GOT3 (cell line): Measurements from ENCODE around the gene AKAP5.

Experiments used
- DNase-seq: peaks from one replicate; lab custom pipeline; 2025; ENCODE audit warnings: mixed read lengths; lab: John Stamatoyannopoulos, UW

AKAP5 gene, protein sequence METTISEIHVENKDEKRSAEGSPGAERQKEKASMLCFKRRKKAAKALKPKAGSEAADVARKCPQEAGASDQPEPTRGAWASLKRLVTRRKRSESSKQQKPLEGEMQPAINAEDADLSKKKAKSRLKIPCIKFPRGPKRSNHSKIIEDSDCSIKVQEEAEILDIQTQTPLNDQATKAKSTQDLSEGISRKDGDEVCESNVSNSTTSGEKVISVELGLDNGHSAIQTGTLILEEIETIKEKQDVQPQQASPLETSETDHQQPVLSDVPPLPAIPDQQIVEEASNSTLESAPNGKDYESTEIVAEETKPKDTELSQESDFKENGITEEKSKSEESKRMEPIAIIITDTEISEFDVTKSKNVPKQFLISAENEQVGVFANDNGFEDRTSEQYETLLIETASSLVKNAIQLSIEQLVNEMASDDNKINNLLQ

DNA sequence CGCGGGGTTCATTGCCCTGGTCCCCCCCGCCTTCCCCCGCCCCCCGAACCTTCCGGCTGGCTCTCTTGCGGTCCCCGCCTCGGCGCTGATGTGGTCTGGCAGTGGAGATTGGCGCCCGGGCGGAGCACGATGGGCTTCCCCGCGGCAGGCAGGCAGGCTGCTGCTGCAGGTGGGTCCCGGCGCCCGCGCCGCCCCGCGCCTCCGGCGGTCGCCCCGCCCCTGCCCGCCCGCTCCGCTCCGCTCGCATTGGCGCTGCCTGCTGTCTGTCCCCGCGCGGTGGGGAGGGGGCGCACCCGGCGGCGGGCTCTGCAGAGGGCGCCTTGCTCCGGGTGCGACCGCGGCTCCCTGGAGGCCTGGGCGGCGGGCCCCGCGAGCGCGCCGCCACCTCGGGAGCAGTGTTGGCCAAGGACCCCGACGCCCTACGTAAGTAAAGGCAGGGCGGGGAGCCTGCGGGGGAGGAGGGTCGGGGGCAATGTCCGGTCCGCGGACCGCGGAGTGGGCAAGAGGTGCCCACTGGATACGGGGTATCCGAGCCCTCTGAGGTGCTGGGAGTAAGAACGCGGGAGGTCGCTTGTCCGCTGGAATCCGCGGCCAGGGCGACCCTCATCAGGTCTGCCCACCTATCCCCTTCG, at the start of gene AKAP5:
AKAP5 (plus strand) TSS at position 309 of the 632 bp plus-strand sequence. CDS start 2,896 bp downstream, outside the sequence.
- DNase-seq: no peak

DNA sequence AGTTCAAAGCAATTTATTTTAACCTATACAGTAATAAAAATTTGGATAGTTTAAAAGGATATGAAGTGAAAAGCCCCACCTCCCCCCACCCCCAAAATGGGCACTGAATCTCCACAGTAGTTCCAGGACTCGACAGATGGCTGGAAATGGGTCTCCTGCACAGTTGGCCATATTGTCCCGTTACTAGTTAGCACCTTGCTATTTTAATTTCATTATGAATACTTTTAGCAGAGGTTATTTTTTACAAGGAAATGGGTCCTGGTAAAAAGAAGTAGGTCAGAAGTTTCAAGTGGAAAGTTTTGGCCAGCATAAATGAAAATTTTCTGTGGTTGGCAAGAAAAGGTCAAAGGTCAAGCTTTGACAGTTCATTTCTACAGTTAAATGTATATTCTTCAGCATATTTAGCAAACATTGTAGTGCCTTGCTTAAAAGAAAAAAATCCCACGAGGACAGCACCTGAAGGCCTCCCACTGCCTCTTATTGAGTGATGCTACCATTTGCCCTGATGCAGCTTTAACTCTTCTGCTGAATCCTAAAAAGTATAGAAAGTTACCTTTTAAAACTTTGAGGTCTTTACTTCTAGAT, 48.9 kb upstream of the AKAP5 start:
- DNase-seq: no peak

DNA sequence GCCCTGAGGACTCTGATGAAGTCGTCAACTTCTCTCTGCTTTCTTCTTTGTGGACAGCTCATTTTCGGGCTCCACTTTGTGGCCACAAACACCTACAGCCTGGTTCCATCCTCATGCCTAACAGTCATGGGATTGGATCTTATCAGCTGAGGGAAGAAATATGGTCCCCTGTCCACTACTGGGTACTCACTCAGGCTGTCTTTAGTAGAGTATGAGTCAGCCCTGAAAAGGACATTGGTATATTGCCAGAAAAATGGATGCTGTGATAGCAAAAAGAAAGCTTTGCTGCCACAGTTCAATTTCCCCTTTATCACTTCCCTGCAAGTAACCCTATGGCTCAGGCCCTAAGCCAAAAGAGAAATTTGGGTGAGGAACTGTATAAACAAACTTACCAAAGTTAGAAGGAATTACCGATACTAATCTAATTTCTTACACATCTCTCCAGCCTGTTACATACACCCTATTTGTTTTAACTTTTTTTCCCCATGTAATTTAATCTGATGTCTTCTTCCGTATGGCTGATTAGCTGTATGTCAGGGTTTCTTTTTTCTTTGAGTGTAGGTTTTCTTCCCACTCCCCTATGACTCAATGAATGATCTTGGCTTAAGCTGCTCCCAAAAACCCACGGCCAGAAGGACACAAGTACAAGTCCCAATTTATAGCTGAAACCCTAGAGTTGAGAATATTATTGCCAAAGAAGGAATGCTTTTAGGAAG, 48.1 kb upstream of the AKAP5 start:
- no peak for DNase-seq

DNA sequence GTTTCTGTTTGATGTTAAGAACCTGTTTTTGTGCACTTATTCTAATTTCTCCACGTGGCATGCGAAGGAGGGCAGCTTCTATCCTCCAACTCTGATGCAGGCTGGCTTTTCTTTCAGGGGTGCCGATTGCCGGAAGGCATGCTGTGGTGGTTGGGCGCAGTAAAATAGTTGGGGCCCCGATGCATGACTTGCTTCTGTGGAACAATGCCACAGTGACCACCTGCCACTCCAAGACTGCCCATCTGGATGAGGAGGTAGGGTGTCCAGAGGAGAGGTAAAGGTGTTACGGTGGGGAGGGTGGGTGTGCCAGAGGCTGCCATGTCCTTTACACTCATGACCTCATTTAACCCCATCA, 47.6 kb upstream of the AKAP5 start:
- no peak for DNase-seq

DNA sequence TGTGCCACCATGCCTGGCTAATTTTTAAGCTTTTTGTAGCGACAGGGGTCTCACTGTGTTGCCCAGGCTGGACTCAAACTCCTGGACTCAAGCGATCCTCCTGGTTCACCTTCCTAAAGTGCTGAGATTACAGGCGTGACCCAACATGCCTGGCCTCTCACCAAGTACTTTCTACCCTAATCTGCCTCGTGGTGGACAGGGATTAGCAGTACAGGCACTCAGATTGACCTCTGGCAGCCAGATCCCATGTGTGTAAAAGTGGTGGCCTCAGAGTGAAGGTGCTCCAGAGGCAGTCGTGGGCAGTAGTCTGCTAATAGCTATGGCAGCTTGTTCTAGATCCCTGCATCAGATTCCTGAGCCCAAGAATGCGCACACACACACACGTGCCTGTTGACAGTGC, 46.3 kb upstream of the AKAP5 start:
- no peak for DNase-seq

DNA sequence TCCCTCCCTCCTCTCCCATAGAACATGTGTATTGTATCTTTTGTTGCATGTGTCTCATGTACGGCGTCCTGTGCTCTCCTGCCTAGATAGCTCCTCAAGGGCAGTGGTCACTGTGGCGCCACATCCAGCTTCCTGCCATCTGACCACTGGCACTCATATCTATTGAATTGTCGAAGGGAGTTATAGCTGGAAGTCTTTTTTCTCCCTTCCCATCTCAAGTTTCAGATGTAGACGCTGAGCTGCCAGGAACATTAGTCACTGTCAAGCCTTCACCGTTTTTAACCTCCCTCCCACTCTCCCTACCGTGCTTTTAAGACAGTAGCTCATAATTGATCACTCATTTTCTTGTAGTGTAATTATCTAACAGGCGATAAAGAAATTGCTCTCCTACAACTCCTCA, 44.1 kb upstream of the AKAP5 start:
- no peak for DNase-seq

DNA sequence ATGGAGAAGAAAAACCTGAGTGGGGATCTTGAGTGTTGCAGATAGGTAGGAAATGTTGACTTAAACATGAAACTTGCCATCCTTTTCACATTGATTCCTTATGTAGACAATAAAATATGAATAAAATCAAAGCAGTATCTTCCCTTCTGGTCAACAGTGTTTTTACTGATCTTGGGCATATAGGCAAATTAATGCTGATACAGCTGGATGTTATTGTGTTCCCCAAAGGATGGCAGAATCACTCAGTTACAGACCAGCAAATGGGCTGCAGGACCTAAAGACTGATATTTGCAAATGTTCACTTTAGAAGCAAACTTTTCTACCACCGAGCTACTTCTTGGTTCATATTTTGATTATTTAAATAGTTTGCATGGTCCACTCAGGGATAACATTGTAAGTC, 43.3 kb upstream of the AKAP5 start:
- DNase-seq: no peak

DNA sequence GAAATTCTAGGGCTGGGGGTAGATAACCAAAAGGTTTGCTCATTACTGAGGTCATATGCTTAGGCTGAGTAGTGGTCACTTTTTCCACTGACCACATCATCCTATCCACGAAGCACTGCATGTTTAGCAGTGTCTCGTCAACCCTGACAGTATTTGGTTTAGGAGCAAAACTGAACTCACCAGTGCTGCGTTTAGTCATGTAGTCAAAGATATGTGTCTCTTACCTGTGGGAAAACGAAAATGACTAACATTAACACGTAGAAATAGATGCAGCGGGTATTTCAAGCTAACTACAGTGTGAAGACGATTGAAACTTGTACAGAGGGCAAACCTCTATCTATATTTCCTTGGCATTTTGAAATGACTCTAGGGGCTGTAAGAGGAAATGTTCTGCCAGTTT, 42.5 kb upstream of the AKAP5 start:
- no peak for DNase-seq

DNA sequence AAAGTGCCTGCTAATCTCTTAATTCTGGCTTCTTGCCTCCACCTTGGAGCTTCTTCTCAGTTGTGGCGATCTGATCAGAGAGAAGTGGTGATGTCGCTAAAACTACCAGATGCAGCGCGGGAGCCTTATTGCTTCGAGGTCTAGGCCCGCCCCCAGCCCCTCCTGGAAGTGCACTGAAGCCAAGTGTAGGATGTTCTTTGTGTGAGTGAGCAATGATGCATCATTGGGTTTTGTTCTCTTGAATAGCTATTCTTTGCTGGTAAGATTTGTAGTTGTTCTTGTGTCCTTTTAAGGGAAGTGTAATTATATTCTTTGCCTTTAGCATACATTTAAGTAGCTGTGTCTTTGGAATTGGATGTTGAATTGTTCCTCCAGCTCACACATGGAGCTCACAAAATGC, 41.3 kb upstream of the AKAP5 start:
- no peak for DNase-seq

DNA sequence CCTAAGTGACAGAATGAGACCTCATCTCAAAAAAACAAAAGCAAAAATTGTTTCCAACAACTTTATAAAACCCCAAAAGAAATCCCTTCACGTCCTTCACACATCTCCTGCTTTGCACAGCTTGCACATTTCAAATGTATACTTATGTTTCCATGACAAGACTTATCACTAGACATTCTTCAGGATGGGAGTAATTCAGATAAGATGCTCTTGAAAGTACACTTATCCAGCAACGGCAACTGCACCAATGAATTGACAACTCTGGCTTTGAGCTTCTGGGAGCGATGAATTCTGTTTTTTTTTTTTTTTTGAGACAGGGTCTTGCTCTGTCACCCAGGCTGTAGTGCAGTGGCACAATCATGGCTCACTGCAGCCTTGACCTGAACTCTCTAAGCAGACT, 30.8 kb upstream of the AKAP5 start:
- no peak for DNase-seq

DNA sequence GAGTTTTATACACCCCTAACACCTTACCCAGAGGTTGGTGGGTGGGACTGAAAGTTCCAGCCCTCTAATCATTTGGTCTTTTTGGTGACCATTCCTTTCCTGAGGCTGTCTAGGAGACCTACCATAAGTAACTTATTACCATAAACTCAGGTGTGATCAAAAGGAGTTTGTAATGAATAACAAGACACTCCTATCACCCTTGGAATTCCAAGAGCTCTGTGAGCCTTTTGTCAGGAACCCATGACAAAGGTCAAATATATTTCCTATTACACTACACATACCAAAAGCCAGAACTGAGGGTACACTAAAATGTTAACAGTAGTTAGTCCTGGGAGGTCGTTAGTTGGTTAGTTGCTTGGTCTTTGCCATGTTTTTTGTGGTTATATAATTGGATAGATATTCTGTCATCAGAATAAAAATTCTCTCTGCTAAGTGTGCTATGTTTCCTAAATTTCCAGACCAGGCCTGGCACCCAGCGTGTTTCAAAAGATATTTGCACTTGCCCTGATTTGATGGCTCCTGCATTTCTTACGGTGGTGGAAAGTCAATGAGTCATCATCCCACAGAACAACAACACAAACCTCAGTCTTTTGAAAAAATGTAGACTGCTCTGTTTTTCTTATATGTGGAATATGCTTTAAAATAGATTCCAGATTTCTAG, 27.0 kb upstream of the AKAP5 start:
- DNase-seq: no peak

DNA sequence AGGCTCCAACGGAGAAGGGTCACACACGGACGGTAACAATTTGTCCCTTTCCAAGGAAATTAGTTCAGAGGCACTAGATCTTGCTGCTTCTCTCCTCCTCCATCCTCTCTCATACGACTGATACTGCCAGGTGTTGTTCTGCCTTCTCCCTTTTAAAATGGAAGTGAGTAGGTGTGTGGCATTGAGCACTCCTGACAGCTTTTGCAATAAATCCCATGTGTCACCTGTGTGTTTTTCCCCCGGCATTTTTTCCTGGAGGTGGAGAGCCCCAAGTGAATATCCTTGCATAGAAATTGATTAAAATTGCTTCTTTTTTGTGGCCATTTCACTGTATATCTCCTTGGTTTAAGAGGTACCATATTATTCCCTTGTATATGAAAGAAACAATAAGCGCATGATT, 26.2 kb upstream of the AKAP5 start:
- DNase-seq: no peak

DNA sequence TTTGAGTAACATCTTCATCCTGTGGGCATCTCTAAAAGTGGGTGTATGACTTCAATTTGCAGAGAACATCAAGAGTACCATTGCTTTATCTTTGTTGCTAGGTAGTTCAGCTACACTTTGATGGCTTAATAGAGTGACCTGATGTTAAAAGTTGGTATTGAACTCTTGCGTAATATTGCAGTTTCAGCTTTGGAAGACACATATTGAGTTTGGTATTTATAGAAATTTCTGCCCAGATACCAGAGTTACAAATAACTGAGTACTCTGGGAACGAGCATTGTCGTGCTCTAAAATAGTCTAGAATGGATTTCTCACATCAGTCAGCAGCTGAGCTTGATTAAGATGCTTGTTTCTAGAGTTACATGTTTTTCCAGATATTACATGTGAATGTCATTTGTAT, 24.8 kb upstream of the AKAP5 start:
- DNase-seq: no peak

DNA sequence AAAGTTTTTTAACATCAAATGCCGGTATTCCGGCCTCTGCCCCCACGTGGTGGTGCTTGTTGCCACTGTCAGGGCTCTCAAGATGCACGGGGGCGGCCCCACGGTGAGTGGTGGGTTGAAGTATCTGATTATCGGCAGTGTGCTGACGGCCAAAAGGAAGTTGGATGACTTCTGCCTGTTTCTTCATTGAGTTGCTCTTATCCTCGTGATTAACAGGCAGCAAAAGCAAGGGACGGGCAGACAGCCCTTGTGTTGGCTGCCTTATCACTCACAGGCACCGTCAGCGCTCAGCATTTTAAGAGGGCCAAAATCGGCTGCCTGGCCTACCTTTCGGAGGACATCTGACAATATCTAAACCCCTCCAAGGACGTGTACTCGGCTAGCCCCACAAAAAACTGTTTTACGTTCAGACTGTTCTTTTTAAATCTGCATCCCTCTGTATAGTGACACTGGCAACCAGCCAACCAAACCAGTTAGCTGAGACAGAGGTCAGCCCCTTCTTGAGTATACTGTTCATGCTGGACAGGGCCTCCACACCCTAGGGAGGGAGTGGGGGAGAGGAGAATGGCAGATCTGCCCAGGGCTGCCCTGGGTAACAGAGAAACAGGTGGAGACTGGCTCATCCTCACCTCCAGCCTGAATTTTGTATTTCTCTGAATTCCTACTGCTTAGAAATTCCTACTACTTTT, 22.9 kb upstream of the AKAP5 start:
- no peak for DNase-seq

DNA sequence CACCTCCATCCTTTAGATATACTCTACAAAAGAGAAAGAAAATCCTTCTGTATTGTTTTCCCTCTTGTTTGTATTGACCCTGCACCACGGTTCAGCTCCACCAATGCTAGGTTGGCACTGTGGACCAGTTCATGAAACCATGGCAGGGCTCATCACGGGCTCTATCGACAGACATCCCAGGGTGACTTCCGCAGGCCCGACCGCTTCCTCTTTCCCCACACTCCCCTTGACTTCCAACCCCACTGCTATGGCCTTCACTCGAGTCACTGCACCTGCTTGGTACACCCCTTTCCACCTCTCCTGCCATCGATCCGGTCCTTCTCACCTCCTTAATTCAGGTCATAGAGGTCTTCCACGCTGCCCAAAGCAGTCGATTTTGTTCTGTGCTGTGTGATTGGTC, 21.2 kb upstream of the AKAP5 start:
- no peak for DNase-seq

DNA sequence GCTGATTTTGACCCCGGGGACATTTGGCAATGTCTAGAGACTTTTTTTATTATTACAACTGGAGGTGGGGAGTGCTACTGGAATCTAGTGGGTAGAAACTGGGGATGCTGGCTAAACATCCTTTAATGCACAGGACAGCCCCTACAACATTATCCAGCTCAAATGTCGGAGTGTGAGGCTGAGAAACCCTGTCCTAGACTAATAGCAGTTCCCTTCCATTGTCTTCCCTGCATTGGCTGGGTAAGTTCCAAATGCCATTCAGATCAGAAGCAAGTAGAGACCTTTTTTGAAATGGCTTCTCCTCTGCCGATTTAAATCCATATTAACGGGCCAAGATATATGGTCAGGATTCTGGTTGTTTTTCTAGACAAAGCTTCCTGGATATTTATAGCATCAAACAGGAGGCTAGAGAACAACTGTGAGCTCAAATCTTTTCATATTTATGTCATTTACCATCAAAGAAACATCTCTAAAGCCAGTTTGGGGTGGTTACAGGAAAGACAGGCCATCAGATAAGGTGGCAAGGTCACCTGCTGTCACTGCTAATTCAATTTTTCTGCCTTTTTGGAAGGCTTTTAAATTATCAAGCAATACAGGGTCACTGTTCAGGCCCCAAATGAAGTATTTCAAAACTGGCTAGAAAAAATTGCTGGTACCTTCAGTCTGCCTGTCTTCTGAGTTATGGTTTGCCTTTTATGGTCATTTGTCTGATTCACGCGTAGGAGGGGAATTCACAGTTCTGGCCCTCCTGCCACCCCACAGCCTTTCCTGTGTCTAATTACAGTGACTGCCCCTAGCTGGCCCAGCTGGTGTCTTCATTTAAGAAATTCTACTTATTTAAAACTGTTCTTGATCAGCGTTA, 20.1 kb upstream of the AKAP5 start:
- no peak for DNase-seq

DNA sequence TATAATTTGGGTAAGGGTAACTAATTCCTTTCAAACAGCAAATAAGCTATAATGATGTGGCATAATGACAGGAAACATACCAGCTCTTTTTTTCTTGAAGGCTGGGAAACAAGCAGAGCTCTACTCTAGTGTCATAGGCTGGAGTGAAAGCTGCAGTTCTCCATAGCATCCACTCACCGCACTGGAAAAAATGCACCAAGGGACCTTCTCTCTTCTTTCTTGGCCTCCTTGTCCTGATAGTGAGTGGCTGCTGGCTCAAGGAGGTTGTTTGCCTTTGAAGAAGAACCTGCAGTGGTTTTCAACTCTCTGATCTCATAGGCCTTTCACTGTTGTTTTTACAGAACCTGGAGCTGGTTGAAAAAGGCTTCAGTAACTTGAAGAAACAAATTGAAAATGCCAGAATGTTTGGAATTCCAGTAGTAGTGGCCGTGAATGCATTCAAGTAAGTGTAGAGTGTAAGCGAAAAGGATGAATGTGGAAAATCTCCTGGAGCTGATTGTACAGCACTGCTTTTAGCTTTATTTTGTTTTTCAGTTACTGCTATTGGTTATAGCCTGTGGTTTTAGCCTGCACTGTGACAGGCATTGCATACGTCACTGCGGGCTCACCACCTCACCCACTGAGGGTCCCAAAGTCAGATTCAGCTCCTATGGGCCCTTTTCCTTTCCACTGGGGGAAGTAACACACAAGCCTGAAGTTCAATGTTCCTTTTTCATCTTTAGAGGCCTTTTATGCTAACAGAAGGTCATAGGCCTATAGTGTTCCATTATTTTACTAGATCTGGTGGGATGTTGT, 17.2 kb upstream of the AKAP5 start:
- DNase-seq: no peak

DNA sequence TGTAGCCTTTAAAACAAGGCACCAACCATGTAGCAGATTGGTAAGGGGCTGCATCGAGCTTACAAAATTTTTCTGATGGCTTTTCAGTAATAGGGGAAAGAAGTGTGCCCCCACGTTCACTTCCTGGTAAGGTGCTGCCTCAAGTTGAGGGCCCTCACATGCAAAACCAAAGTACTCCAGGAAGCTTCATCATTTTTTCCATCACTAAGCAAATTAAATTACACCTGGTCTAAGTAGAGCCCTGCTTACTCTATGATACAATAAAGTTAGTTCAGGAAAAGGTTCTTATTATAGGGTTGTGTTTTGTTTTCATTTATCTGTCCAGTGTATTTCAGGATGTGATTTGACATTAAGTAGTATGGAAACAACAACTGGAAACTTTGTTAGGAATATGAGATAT, 15.0 kb upstream of the AKAP5 start:
- no peak for DNase-seq

DNA sequence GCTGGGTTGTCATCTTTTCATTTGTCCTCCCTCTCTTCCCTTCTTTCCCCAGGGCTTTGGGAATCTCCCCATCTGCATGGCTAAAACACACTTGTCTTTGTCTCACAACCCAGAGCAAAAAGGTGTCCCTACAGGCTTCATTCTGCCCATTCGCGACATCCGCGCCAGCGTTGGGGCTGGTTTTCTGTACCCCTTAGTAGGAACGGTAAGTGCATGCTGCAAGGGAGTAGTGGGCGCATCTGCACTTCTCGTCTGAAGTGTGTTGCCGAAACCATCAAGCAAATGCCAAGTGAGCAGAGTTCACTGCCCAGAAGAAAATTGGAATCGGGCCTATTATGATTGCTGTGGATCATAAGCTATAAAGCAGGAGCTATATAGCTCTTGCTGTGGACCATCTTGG, 10.6 kb upstream of the AKAP5 start:
- DNase-seq: no peak
